CD4-positive, alpha-beta T cell (primary cell): ENCODE measurements around the gene EXOC6. TPM values are rescaled to one million over a fixed set of nuclear protein-coding genes. Genes with fewer than 3 reads are reported as not detected.

ENCODE experiments used
- ATAC-seq: fragments of 200-7000 bp; cut with Tn5 transposase; one replicate; pipeline ENCODE4 v1.10.0; 2022; ENCODE audit warnings: mild to moderate bottlenecking; ENCODE audit not compliant: poor library complexity
- CTCF ChIA-PET: fragments of 350-600 bp; sonication (Branson Sonifier 250); formaldehyde crosslinking; loops from one replicate; lab custom pipeline; 2021; ENCODE audit warnings: antibody characterized with exemption, inconsistent platforms; lab: Charles Lee
- POLR2A ChIA-PET: fragments of 350-600 bp; sonication (Branson Sonifier 250); formaldehyde crosslinking; loops from one replicate; lab custom pipeline; 2021; ENCODE audit warnings: antibody characterized with exemption, inconsistent platforms; lab: Charles Lee
- DNase-seq, 14 experiments: peaks; one replicate each; pipeline ENCODE4 v3.0.0-alpha.2; 2013 to 2020; ENCODE audit warnings: mixed read lengths in 2 of 14
- H3K27ac ChIP-seq, 2 donors: one replicate each; pipeline versions ENCODE4 v1.5.1 to v1.7.0; 2013; ENCODE audit warnings: low read length in 2 of 2, low read depth in 1 of 2, mild to moderate bottlenecking in 1 of 2
- H3K27me3 ChIP-seq, 2 experiments: 1 replicate in 1 of 2; 2 replicates in 1 of 2; pipeline versions ENCODE4 v1.6.1 to v1.7.0; 2013; ENCODE audit warnings: low read length in 2 of 2, control low read depth in 1 of 2, mild to moderate bottlenecking in 1 of 2, moderate library complexity in 1 of 2; ENCODE audit not compliant: insufficient read depth in 2 of 2, control insufficient read depth in 1 of 2
- H3K36me3 ChIP-seq: one replicate; pipeline ENCODE4 v1.6.1; 2013; ENCODE audit warnings: low read length, control low read depth; ENCODE audit not compliant: insufficient read depth
- H3K4me1 ChIP-seq: one replicate; pipeline ENCODE4 v1.6.1; 2013; ENCODE audit warnings: low read length, control low read depth; ENCODE audit not compliant: insufficient read depth
- H3K4me3 ChIP-seq: one replicate; pipeline ENCODE4 v1.5.1; 2013; ENCODE audit warnings: mild to moderate bottlenecking, low read length, moderate library complexity
- H3K9me3 ChIP-seq, 2 experiments: 1 replicate in 1 of 2; 2 replicates in 1 of 2; pipeline versions ENCODE4 v1.6.1 to v1.7.0; 2013; ENCODE audit warnings: low read length in 2 of 2, mild to moderate bottlenecking in 2 of 2, control low read depth in 1 of 2, moderate library complexity in 1 of 2; ENCODE audit not compliant: control insufficient read depth in 1 of 2, insufficient read depth in 1 of 2
- H3K27ac Mint-ChIP-seq: one replicate; pipeline ENCODE4 v1.8.0; 2020; ENCODE audit warnings: mixed read lengths
- H3K27me3 Mint-ChIP-seq: one replicate; pipeline ENCODE4 v1.8.0; 2021; ENCODE audit warnings: mixed read lengths
- H3K36me3 Mint-ChIP-seq: one replicate; pipeline ENCODE4 v1.8.0; 2021; ENCODE audit warnings: low read depth, mixed read lengths
- H3K4me1 Mint-ChIP-seq: one replicate; pipeline ENCODE4 v1.8.0; 2021; ENCODE audit warnings: low read depth, mixed read lengths
- H3K4me3 Mint-ChIP-seq: one replicate; pipeline ENCODE4 v1.8.0; 2020; ENCODE audit warnings: mild to moderate bottlenecking, mixed read lengths
- H3K9me3 Mint-ChIP-seq: one replicate; pipeline ENCODE4 v1.8.0; 2020; ENCODE audit warnings: mixed read lengths
- intact Hi-C, 2 experiments: fragments of 100-400 bp; cut with DNase I in 1 of 2; cut with micrococcal nuclease in 1 of 2; formaldehyde crosslinking; loops; one replicate each; pipeline versions ENCODE4 v1.15.1 to v1.9.0; 2023 to 2025; cut with DNase I, micrococcal nuclease
- total RNA-seq, 174 experiments: library from RNA in 2 of 174; stranded (reverse) in 2 of 174; gene quantifications; one replicate each; pipeline ENCODE4 v1.2.3 and lab custom pipeline; 2021 to 2026
- TF ChIP-seq, protein P1 (sequence below): fragments of 200-600 bp; IDR thresholded peaks from one replicate; pipeline ENCODE4 v1.8.0; 2022; ENCODE audit warnings: antibody characterized with exemption, mild to moderate bottlenecking

The EXOC6 gene
- total RNA-seq, 2 experiments from 2014 or later, result 6.6 to 7.4 TPM

- Histone ChIP-seq H3K4me3 (no peak overlapping the region), H3K4me1 (no peaks in the 10 kb centered on the region), H3K36me3 (no peaks in the 10 kb centered on the region), H3K27ac (no peak overlapping the region), H3K9me3 (no peaks in the 10 kb centered on the region), H3K27me3 (no peaks in the 10 kb centered on the region)
- no peaks in the 10 kb centered on the region for H3K27me3 Mint-ChIP-seq
- peaks cover 14% of the 10 kb centered on the region for H3K36me3 Mint-ChIP-seq
- H3K4me3 Mint-ChIP-seq, result no peak overlapping the region
- TF ChIP-seq, protein P1, sequence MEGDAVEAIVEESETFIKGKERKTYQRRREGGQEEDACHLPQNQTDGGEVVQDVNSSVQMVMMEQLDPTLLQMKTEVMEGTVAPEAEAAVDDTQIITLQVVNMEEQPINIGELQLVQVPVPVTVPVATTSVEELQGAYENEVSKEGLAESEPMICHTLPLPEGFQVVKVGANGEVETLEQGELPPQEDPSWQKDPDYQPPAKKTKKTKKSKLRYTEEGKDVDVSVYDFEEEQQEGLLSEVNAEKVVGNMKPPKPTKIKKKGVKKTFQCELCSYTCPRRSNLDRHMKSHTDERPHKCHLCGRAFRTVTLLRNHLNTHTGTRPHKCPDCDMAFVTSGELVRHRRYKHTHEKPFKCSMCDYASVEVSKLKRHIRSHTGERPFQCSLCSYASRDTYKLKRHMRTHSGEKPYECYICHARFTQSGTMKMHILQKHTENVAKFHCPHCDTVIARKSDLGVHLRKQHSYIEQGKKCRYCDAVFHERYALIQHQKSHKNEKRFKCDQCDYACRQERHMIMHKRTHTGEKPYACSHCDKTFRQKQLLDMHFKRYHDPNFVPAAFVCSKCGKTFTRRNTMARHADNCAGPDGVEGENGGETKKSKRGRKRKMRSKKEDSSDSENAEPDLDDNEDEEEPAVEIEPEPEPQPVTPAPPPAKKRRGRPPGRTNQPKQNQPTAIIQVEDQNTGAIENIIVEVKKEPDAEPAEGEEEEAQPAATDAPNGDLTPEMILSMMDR, result no peak
- ATAC-seq (no peak), DNase-seq (no peak)
- intact Hi-C loops, result no loop called here
- CTCF ChIA-PET, result interaction anchor here (1.5 kb wide), 1 partner anchor 9 kb away, joined by 3 read pairs; no protein-coding TSS in a partner anchor
- H3K4me1 Mint-ChIP-seq, result no peaks in the 10 kb centered on the region
- H3K9me3 Mint-ChIP-seq, result no peaks in the 10 kb centered on the region
- POLR2A ChIA-PET, result interaction anchor here (0.7 kb wide), 1 partner anchor 405 kb away, joined by 3 read pairs; no protein-coding TSS in a partner anchor
- H3K27ac Mint-ChIP-seq, result no peak overlapping the region
These were observed 150.9 kb downstream of the EXOC6 start for GRCh38 chr10:92999191-92999590.

DNA sequence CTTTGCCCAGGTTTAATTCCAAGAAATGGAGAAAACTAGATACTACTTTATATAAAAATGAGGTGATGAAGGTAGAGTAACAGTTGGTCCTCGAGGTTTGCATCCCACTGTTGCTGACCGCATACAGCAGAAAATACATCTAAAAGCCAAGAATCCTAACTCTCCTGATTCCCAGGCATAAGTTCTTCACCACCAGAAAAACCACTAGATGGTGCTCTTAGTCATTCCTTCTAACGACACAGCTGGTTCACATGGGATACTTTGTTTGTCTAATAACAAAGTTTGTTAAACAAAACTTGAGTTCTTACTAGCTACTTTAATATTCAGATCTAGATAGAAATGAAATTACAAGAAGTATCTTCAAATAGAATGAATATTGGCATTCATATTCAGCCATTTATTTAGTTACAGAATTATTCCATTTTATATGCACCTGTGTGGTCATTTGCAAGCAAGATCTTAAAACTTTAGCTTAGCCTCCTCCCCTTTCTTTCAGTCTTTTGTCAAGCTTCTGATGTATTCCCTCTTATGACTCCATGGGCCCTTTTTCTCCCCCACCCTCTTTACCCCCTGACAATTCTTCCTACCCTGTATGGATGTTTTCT lies 158.2 kb downstream of the EXOC6 start:
- H3K9me3 Mint-ChIP-seq, result no peaks in the 10 kb centered on the region
- CTCF ChIA-PET, result interaction anchor here (0.7 kb wide), 1 partner anchor 9 kb away, joined by 3 read pairs; no protein-coding TSS in a partner anchor
- intact Hi-C loops, result no loop called here
- no peak overlapping the region for H3K4me3 ChIP-seq
- H3K4me1 Mint-ChIP-seq, result no peaks in the 10 kb centered on the region
- H3K36me3 Mint-ChIP-seq, result peaks cover 9% of the 10 kb centered on the region
- no peaks in the 10 kb centered on the region for H3K4me1 ChIP-seq
- H3K27me3 Mint-ChIP-seq, result no peaks in the 10 kb centered on the region
- POLR2A ChIA-PET, result interaction anchor here (0.6 kb wide), 1 partner anchor 25 kb away, joined by 3 read pairs; no protein-coding TSS in a partner anchor
- no peak overlapping the region for H3K27ac ChIP-seq
- no peaks in the 10 kb centered on the region for H3K36me3 ChIP-seq
- peak in 1 of 14 experiments; percentile 6 for DNase-seq
- H3K9me3 ChIP-seq, result no peaks in the 10 kb centered on the region
- no peak overlapping the region for H3K4me3 Mint-ChIP-seq
- H3K27me3 ChIP-seq, result no peaks in the 10 kb centered on the region
- TF ChIP-seq, protein P1, result peak; percentile 28
- ATAC-seq, result no peak
- H3K27ac Mint-ChIP-seq, result no peak overlapping the region

DNA sequence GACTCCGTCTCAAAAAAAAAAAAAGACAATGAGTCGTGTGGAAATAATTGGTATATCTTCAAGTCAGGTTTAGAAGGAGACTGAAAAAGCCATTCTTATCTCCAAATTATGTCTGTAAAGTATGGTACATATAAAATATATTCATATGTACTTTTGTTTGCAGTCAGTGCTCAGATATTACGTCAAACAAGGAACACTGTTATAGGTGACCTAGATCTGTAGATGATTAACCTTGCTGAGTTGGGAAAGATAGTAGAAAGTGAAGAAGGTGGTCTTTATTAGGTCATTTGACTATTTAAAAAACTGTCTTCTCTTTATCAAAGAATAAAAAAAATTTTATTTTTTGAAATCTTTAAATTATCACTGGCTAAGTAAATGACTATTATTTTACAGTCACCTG lies 167.4 kb downstream of the EXOC6 start:
- CTCF ChIA-PET, result interaction anchor here (0.7 kb wide), 1 partner anchor 141 kb away, joined by 3 read pairs; no protein-coding TSS in a partner anchor
- TF ChIP-seq, protein P1, result no peak

More for the DNA sequence above, 167.4 kb downstream of the EXOC6 start:
- no peaks in the 10 kb centered on the region for H3K9me3 Mint-ChIP-seq
- POLR2A ChIA-PET, result no interaction called here
- Histone ChIP-seq H3K4me1 (no peaks in the 10 kb centered on the region), H3K27ac (no peak overlapping the region), H3K36me3 (peaks cover 11% of the 10 kb centered on the region), H3K9me3 (no peaks in the 10 kb centered on the region), H3K4me3 (no peak overlapping the region), H3K27me3 (no peaks in the 10 kb centered on the region)
- DNase-seq (no peak), ATAC-seq (no peak)
- H3K4me1 Mint-ChIP-seq, result no peaks in the 10 kb centered on the region
- no peak overlapping the region for H3K4me3 Mint-ChIP-seq
- no peaks in the 10 kb centered on the region for H3K27me3 Mint-ChIP-seq
- peaks cover 34% of the 10 kb centered on the region for H3K36me3 Mint-ChIP-seq
- no peak overlapping the region for H3K27ac Mint-ChIP-seq
- intact Hi-C loops, result no loop called here
